Keratinocyte (primary cell): ENCODE results near the gene LRRN4CL.

Experiments
- EZH2 ChIP-seq: IDR thresholded peaks from one replicate; pipeline ENCODE4 v1.6.1; 2012; ENCODE audit warnings: inconsistent platforms, mild to moderate bottlenecking, low read length, moderate library complexity
- TF ChIP-seq, protein P1 (sequence below), 3 experiments: IDR thresholded peaks in 1 of 3; conservative IDR thresholded peaks in 1 of 3; optimal IDR thresholded peaks in 1 of 3; 2 replicates in 2 of 3; 3 replicates in 1 of 3; pipeline versions ENCODE3 to v1.5.1; 2011; ENCODE audit warnings: low read length in 3 of 3, mild to moderate bottlenecking in 3 of 3, moderate library complexity in 2 of 3, control low read depth in 1 of 3, inconsistent platforms in 1 of 3; ENCODE audit not compliant: insufficient read depth in 2 of 3; ENCODE audit errors: extremely low read depth in 1 of 3

DNA sequence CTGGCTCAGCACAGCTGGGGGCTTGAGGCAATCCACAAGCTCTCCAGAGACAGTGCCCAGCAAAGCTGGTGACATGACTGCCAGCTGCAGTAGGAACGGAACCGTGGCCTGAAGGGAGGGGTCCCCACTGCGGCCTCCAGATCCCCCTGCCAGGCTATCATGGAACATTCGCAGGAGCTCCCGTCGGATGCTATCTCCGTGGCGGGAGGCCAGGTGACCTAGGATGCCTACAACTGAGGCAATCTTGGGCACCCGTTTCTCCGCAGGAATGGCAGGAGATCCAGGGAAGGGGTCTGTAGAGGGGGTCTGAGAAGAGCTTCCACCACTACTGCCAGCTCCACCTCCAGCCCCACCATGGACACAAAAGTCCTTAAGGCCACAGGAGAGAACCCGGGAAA, 40.4 kb downstream of the LRRN4CL start:
- TF ChIP-seq EZH2: no peak
- TF ChIP-seq, protein P1, sequence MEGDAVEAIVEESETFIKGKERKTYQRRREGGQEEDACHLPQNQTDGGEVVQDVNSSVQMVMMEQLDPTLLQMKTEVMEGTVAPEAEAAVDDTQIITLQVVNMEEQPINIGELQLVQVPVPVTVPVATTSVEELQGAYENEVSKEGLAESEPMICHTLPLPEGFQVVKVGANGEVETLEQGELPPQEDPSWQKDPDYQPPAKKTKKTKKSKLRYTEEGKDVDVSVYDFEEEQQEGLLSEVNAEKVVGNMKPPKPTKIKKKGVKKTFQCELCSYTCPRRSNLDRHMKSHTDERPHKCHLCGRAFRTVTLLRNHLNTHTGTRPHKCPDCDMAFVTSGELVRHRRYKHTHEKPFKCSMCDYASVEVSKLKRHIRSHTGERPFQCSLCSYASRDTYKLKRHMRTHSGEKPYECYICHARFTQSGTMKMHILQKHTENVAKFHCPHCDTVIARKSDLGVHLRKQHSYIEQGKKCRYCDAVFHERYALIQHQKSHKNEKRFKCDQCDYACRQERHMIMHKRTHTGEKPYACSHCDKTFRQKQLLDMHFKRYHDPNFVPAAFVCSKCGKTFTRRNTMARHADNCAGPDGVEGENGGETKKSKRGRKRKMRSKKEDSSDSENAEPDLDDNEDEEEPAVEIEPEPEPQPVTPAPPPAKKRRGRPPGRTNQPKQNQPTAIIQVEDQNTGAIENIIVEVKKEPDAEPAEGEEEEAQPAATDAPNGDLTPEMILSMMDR (optimal IDR thresholded peaks at IDR 0.05 in 1 of 3, IDR thresholded peaks at IDR 0.05 in 1 of 3, conservative IDR thresholded peaks at IDR 0.05 in 1 of 3; ENCODE audit: extremely low read depth in 1 of 3, insufficient read depth in 2 of 3, low read length in 3 of 3): no peak
